BE2C (cell line): ENCODE results near the gene TEX12.

Source experiments
- DNase-seq: peaks from one replicate; pipeline ENCODE4 v3.0.0-alpha.2; 2020
- H3K27me3 ChIP-seq: fragments of 250-450 bp; sonication (Bioruptor Pico); 2 replicates; pipeline ENCODE4 v1.5.1; 2020; ENCODE audit warnings: mild to moderate bottlenecking
- H3K36me3 ChIP-seq: fragments of 250-450 bp; sonication (Bioruptor Pico); 2 replicates; pipeline ENCODE4 v1.5.1; 2020; ENCODE audit warnings: mild to moderate bottlenecking
- H3K4me1 ChIP-seq: fragments of 250-450 bp; sonication (Bioruptor Pico); 2 replicates; pipeline ENCODE4 v1.5.1; 2020
- H3K4me3 ChIP-seq: 2 replicates; pipeline ENCODE4 v1.5.1; 2011; ENCODE audit warnings: low read depth, low read length
- H3K9me3 ChIP-seq: fragments of 250-450 bp; sonication (Bioruptor Pico); 2 replicates; pipeline ENCODE4 v1.5.1; 2020
- CTCF ChIP-seq: IDR thresholded peaks from 2 replicates; pipeline ENCODE4 v1.5.1; 2012; ENCODE audit warnings: mild to moderate bottlenecking, low read depth, low read length

Gene TEX12

GRCh38 chr11:112212710-112213109, 45.5 kb downstream of the TEX12 start:
- H3K9me3 ChIP-seq, result no peaks in the 10 kb centered on the region
- no peaks in the 10 kb centered on the region for H3K4me1 ChIP-seq
- H3K4me3 ChIP-seq, result no peak overlapping the region
- no peak for DNase-seq
- no peaks in the 10 kb centered on the region for H3K36me3 ChIP-seq
- no peaks in the 10 kb centered on the region for H3K27me3 ChIP-seq
- no peak for TF ChIP-seq CTCF

GRCh38 chr11:112213753-112214152, 46.6 kb downstream of the TEX12 start:
- Histone ChIP-seq H3K36me3 (no peaks in the 10 kb centered on the region), H3K27me3 (no peaks in the 10 kb centered on the region), H3K4me3 (no peak overlapping the region), H3K4me1 (no peaks in the 10 kb centered on the region), H3K9me3 (no peaks in the 10 kb centered on the region)
- no peak for TF ChIP-seq CTCF
- DNase-seq, result no peak

GRCh38 chr11:112215621-112216020, 48.4 kb downstream of the TEX12 start:
- H3K27me3 ChIP-seq, result no peaks in the 10 kb centered on the region
- no peak for TF ChIP-seq CTCF

GRCh38 chr11:112216561-112217105, 49.5 kb downstream of the TEX12 start:
- Histone ChIP-seq H3K27me3 (no peaks in the 10 kb centered on the region), H3K4me3 (no peak overlapping the region), H3K36me3 (no peaks in the 10 kb centered on the region), H3K9me3 (no peaks in the 10 kb centered on the region), H3K4me1 (no peaks in the 10 kb centered on the region)
- TF ChIP-seq CTCF, result no peak
- no peak for DNase-seq

More at GRCh38 chr11:112215621-112216020, 48.4 kb downstream of the TEX12 start:
- DNase-seq, result no peak
- H3K4me3 ChIP-seq, result no peak overlapping the region
- H3K9me3 ChIP-seq, result no peaks in the 10 kb centered on the region
- H3K4me1 ChIP-seq, result no peaks in the 10 kb centered on the region
- H3K36me3 ChIP-seq, result no peaks in the 10 kb centered on the region

- H3K4me3 ChIP-seq, result no peak overlapping the region
- H3K9me3 ChIP-seq, result no peaks in the 10 kb centered on the region
- no peaks in the 10 kb centered on the region for H3K36me3 ChIP-seq
- H3K27me3 ChIP-seq, result no peaks in the 10 kb centered on the region
- TF ChIP-seq CTCF, result peak; percentile 74
- no peaks in the 10 kb centered on the region for H3K4me1 ChIP-seq
- DNase-seq, result peak; percentile 39
These were observed 52.5 kb downstream of the TEX12 start for GRCh38 chr11:112219476-112220232.

GRCh38 chr11:112221274-112221835, 54.2 kb downstream of the TEX12 start:
- no peak for DNase-seq
- no peaks in the 10 kb centered on the region for H3K9me3 ChIP-seq
- TF ChIP-seq CTCF, result no peak
- no peaks in the 10 kb centered on the region for H3K36me3 ChIP-seq
- no peak overlapping the region for H3K4me3 ChIP-seq
- no peaks in the 10 kb centered on the region for H3K27me3 ChIP-seq
- H3K4me1 ChIP-seq, result no peaks in the 10 kb centered on the region
